ENCODE measurements around the gene KCNMB1. TPM values are rescaled to one million over a fixed set of nuclear protein-coding genes. Genes with fewer than 3 reads are reported as not detected.

KCNMB1 gene
- total RNA-seq, 4 donors from 2014 or later, result 0.20 to 0.29 (median 0.25) TPM

DNA sequence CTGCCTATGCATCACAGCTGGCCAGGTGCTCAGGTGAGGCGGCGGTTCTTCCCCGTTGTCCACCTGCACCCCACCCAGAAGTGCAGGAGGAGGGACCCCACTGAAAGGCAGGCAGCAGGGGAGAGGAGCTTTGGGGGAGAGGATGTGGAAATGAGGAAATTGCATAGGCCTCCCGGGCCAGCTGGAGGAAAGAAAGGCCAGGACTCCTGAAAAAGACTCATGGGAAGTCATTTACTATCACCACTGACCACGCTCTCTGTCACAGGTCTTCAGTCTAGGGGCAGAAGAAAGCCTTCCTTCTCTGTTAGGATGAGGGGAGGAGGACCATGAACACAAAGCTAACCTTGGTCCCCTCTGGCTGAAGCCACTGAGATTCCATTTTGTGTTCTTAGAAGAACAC lies 28.1 kb downstream of the KCNMB1 start:
- WGBS, 2 donors, result 87 to 90% methylated on average over 5 of the region's 5 CpGs
- H3K27ac ChIP-seq, result peak overlapping the region in 1 of 3 donors; percentile 23
- no peaks in the 10 kb centered on the region for H3K4me1 ChIP-seq
- H3K9me3 ChIP-seq, result no peaks in the 10 kb centered on the region
- intact Hi-C loops (cut with DNase I), result no loop called here
- no peak for DNase-seq
- H3K36me3 ChIP-seq, result no peaks in the 10 kb centered on the region
- TF ChIP-seq, protein P1, sequence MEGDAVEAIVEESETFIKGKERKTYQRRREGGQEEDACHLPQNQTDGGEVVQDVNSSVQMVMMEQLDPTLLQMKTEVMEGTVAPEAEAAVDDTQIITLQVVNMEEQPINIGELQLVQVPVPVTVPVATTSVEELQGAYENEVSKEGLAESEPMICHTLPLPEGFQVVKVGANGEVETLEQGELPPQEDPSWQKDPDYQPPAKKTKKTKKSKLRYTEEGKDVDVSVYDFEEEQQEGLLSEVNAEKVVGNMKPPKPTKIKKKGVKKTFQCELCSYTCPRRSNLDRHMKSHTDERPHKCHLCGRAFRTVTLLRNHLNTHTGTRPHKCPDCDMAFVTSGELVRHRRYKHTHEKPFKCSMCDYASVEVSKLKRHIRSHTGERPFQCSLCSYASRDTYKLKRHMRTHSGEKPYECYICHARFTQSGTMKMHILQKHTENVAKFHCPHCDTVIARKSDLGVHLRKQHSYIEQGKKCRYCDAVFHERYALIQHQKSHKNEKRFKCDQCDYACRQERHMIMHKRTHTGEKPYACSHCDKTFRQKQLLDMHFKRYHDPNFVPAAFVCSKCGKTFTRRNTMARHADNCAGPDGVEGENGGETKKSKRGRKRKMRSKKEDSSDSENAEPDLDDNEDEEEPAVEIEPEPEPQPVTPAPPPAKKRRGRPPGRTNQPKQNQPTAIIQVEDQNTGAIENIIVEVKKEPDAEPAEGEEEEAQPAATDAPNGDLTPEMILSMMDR (IDR thresholded peaks at IDR 0.05), result no peak
- TF ChIP-seq POLR2A (IDR thresholded peaks at IDR 0.05), result no peak
- H3K4me3 ChIP-seq (replicated peaks in 1 of 3), result no peak overlapping the region
- H3K27me3 ChIP-seq, result no peaks in the 10 kb centered on the region

GRCh38 chr5:170360709-170361108 lies 28.5 kb downstream of the KCNMB1 start:
- peak overlapping the region in 1 of 3 donors; percentile 23 for H3K27ac ChIP-seq
- TF ChIP-seq, protein P1 (IDR thresholded peaks at IDR 0.05), result no peak
- TF ChIP-seq POLR2A (IDR thresholded peaks at IDR 0.05), result no peak
- H3K4me3 ChIP-seq (replicated peaks in 1 of 3), result no peak overlapping the region
- 70 to 78% methylated on average over 8 of the region's 8 CpGs for WGBS, 2 donors
- no peaks in the 10 kb centered on the region for H3K27me3 ChIP-seq
- DNase-seq, result no peak
- intact Hi-C loops (cut with DNase I), result no loop called here
- H3K9me3 ChIP-seq, result no peaks in the 10 kb centered on the region
- peaks cover 0 to 3% of the 10 kb centered on the region in 2 donors for H3K4me1 ChIP-seq
- H3K36me3 ChIP-seq, result no peaks in the 10 kb centered on the region

GRCh38 chr5:170357955-170358444 lies 31.2 kb downstream of the KCNMB1 start:
- 72 to 85% methylated on average over 7 to 8 of the region's 8 CpGs for WGBS, 2 donors
- no peak for TF ChIP-seq POLR2A (IDR thresholded peaks at IDR 0.05)
- TF ChIP-seq, protein P1 (IDR thresholded peaks at IDR 0.05), result no peak
- DNase-seq, result peak in 1 of 2 donors; percentile 16
- peaks cover 0 to 7% of the 10 kb centered on the region in 2 donors for H3K4me1 ChIP-seq
- intact Hi-C loops (cut with DNase I), result no loop called here
- H3K36me3 ChIP-seq, result no peaks in the 10 kb centered on the region
- no peaks in the 10 kb centered on the region for H3K27me3 ChIP-seq
- H3K4me3 ChIP-seq (replicated peaks in 1 of 3), result no peak overlapping the region
- no peak overlapping the region for H3K27ac ChIP-seq
- H3K9me3 ChIP-seq, result no peaks in the 10 kb centered on the region

DNA sequence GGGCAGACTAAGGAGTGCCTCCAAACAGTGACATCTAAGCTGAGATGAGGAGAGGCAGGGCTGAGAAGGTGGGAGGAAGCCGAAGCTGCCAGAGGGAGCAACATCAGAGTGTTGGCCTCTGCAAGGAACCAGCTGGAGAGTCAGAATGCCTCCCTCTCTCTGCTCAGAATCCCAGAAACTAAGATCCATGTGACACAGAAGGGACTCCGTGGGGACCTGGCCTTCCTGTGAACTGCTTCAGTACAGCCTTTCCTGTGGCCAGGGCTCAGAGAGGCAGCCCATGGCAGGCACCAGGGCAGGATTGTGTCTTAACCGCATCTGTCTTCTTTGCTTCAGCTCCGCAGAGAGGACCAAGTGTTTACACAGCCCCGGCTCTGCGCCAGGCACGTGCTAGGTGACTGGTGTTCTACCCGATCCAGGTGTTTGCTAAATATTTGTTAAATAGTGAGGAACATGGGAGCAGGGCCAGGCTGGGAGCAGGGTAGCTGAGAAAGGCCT lies 33.5 kb downstream of the KCNMB1 start:
- H3K36me3 ChIP-seq, result no peaks in the 10 kb centered on the region
- WGBS, 2 donors, result 33 to 40% methylated on average over 8 of the region's 8 CpGs
- no peak overlapping the region for H3K4me3 ChIP-seq (replicated peaks in 1 of 3)
- TF ChIP-seq, protein P1 (IDR thresholded peaks at IDR 0.05), result no peak
- no peak for TF ChIP-seq POLR2A (IDR thresholded peaks at IDR 0.05)
- peak; percentile 44 to 80 for DNase-seq
- intact Hi-C loops (cut with DNase I), result no loop called here
- peaks cover 0 to 7% of the 10 kb centered on the region in 2 donors for H3K4me1 ChIP-seq
- H3K27me3 ChIP-seq, result no peaks in the 10 kb centered on the region
- H3K27ac ChIP-seq, result peak overlapping the region in 1 of 3 donors; percentile 4
- H3K9me3 ChIP-seq, result no peaks in the 10 kb centered on the region

DNA sequence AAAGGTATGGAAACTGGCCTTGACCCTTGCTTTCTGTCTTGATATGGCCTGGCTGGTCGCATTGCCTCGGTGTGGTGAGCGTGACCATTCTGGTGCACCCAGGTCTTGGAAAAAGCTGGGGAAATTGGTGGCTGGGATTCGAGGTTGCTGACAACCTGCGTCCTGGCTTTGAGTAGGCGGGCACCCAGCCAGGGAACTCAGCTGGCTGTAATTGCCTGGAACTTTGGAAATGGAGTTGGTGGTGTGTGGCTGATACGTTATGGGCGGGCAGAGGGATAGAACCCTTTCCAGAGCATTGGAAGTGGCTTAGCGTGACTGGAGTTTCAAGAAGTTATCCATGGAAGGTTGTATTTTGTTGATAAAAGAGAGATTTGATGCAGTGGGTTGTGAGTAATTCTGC lies 35.2 kb downstream of the KCNMB1 start:
- H3K9me3 ChIP-seq, result no peaks in the 10 kb centered on the region
- TF ChIP-seq, protein P1 (IDR thresholded peaks at IDR 0.05), result no peak
- no peak for TF ChIP-seq POLR2A (IDR thresholded peaks at IDR 0.05)
- no peaks in the 10 kb centered on the region for H3K36me3 ChIP-seq
- WGBS, 2 donors, result 36 to 60% methylated on average over 6 to 9 of the region's 9 CpGs
- H3K27ac ChIP-seq, result no peak overlapping the region
- H3K4me1 ChIP-seq, result peaks cover 0 to 7% of the 10 kb centered on the region in 2 donors
- no peak overlapping the region for H3K4me3 ChIP-seq (replicated peaks in 1 of 3)
- intact Hi-C loops (cut with DNase I), result no loop called here
- no peaks in the 10 kb centered on the region for H3K27me3 ChIP-seq
- DNase-seq, result peak; percentile 61 to 74

All from thyroid gland (tissue), 4 donors.